ENCODE results near the gene SMCO2. TPM values are rescaled to one million over a fixed set of nuclear protein-coding genes. Genes with fewer than 3 reads are reported as not detected.

Gene SMCO2
- total RNA-seq, 1 experiment from 2014 or later: 0.20 TPM

DNA sequence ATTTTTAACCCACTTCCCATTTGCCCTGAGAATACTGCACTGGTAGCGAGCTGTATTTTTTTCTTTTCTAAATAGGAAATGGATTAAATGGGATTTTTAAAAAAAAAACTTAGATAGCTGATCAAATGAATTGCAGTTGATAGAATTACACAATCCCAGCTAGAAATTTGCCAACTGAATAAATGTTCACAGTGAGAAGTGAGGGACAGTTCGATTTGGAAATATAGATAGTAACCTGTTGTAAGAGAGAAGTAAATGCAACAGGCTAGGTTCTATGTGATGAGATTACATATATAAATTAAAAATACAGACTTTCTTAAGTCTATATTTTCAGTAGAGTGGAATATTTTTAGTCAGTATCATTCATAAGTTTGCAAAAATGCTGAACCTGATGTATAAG, 48.1 kb upstream of the SMCO2 start:
- H4K8ac ChIP-seq (replicated peaks; ENCODE audit: insufficient read length, low read depth, low read length): no peak overlapping the region
- peaks cover 2 to 4% of the 10 kb centered on the region in 2 experiments; a peak in 1 of 5 replicates for H3K9me3 Mint-ChIP-seq
- H3K36me3 Mint-ChIP-seq (ENCODE audit: insufficient read depth in 1 of 3, low read depth in 3 of 3): peaks cover 13 to 20% (median 16%) of the 10 kb centered on the region in 3 experiments
- H4K5ac ChIP-seq (ENCODE audit: insufficient read length, low read depth, low read length): no peak overlapping the region
- H3K4me3 Mint-ChIP-seq: no peak overlapping the region
- H3K27me3 Mint-ChIP-seq (ENCODE audit: low read depth): no peaks in the 10 kb centered on the region
- no peak for DNase-seq
- no peaks in the 10 kb centered on the region for H3K23me2 ChIP-seq (ENCODE audit: insufficient read length, low read depth, low read length, poor library complexity, severe bottlenecking)
- no peaks in the 10 kb centered on the region for H3K79me2 ChIP-seq (ENCODE audit: insufficient read depth, low read length)
- H3T11ph ChIP-seq (ENCODE audit: low read length): no peak overlapping the region
- H3K27me3 ChIP-seq (ENCODE audit: insufficient read depth, low read length): no peaks in the 10 kb centered on the region
- no peak overlapping the region for H3K4ac ChIP-seq (ENCODE audit: low read depth, low read length)
- H3K4me2 ChIP-seq (ENCODE audit: insufficient read depth, insufficient read length, low read length): no peak overlapping the region
- no peak overlapping the region for H2BK120ac ChIP-seq (ENCODE audit: low read depth, low read length, poor library complexity, severe bottlenecking)
- no peak overlapping the region for H3K27ac ChIP-seq (ENCODE audit: insufficient read length, low read depth, low read length)
- no peak overlapping the region for H3K27ac Mint-ChIP-seq
- no peaks in the 10 kb centered on the region for H3K9me3 ChIP-seq (ENCODE audit: control insufficient read depth, low read depth, low read length)
- no peak overlapping the region for H3K56ac ChIP-seq (ENCODE audit: insufficient read length, low read depth, low read length)
- no peaks in the 10 kb centered on the region for H3K4me1 ChIP-seq (ENCODE audit: insufficient read depth, low read length)
- H3K79me1 ChIP-seq (ENCODE audit: insufficient read depth, low read depth, low read length, poor library complexity, severe bottlenecking): no peaks in the 10 kb centered on the region
- WGBS (ENCODE audit: extremely low coverage, insufficient read length, low lambda C conversion rate): no CpG with 5 or more reads among the region's 2 CpGs
- no peak overlapping the region for H2BK15ac ChIP-seq (ENCODE audit: low read depth, low read length)
- no peaks in the 10 kb centered on the region for H4K20me1 ChIP-seq (ENCODE audit: control insufficient read depth, insufficient read depth, insufficient read length)
- no peak overlapping the region for H4K91ac ChIP-seq (ENCODE audit: insufficient read length, low read depth, low read length)
- no peak overlapping the region for H2BK12ac ChIP-seq (ENCODE audit: insufficient read length, low read depth, low read length)
- H3K9ac ChIP-seq (ENCODE audit: extremely low read depth, insufficient read length, low read length): no peak overlapping the region
- no peak overlapping the region for H2AK5ac ChIP-seq (ENCODE audit: insufficient read length, low read length)
- no peak overlapping the region for H2BK20ac ChIP-seq (ENCODE audit: low read depth, low read length, poor library complexity, severe bottlenecking)
- no peak overlapping the region for H3K18ac ChIP-seq (ENCODE audit: insufficient read length, low read depth, low read length)
- no peak for TF ChIP-seq CTCF (conservative IDR thresholded peaks at IDR 0.05)
- H2BK5ac ChIP-seq (ENCODE audit: insufficient read length, low read length): no peak overlapping the region
- no peak overlapping the region for H3K14ac ChIP-seq (ENCODE audit: insufficient read depth, low read length)
- H3K23ac ChIP-seq (ENCODE audit: insufficient read length, low read depth, low read length): no peak overlapping the region
- no peaks in the 10 kb centered on the region for H3K4me1 Mint-ChIP-seq
- no peak overlapping the region for H2AFZ ChIP-seq (ENCODE audit: low read length)
